Duodenal mucosa (tissue), 2 donors: ENCODE data around the gene LPP.

Experiments
- H3K27ac ChIP-seq: one replicate; pipeline ENCODE4 v1.7.0; 2013; ENCODE audit warnings: low read depth, low read length
- H3K27me3 ChIP-seq, 2 donors: one replicate each; pipeline ENCODE4 v1.7.0; 2013; ENCODE audit warnings: low read length in 2 of 2, control low read depth in 1 of 2; ENCODE audit not compliant: insufficient read depth in 2 of 2, control insufficient read depth in 1 of 2
- H3K36me3 ChIP-seq, 2 donors: one replicate each; pipeline ENCODE4 v1.7.0; 2013; ENCODE audit warnings: low read length in 2 of 2, control low read depth in 1 of 2; ENCODE audit not compliant: insufficient read depth in 2 of 2, control insufficient read depth in 1 of 2
- H3K4me1 ChIP-seq, 2 donors: one replicate each; pipeline ENCODE4 v1.7.0; 2013; ENCODE audit warnings: low read length in 2 of 2, control low read depth in 1 of 2; ENCODE audit not compliant: insufficient read depth in 2 of 2, control insufficient read depth in 1 of 2
- H3K4me3 ChIP-seq, 2 donors: one replicate each; pipeline ENCODE4 v1.7.0; 2013; ENCODE audit warnings: low read length in 2 of 2, low read depth in 1 of 2
- H3K9ac ChIP-seq, 2 donors: one replicate each; pipeline ENCODE4 v1.7.0; 2013; ENCODE audit warnings: low read length in 2 of 2, low read depth in 1 of 2
- H3K9me3 ChIP-seq, 2 donors: one replicate each; pipeline ENCODE4 v1.7.0; 2013; ENCODE audit warnings: low read length in 2 of 2, control low read depth in 1 of 2; ENCODE audit not compliant: control insufficient read depth in 1 of 2

Gene LPP

DNA sequence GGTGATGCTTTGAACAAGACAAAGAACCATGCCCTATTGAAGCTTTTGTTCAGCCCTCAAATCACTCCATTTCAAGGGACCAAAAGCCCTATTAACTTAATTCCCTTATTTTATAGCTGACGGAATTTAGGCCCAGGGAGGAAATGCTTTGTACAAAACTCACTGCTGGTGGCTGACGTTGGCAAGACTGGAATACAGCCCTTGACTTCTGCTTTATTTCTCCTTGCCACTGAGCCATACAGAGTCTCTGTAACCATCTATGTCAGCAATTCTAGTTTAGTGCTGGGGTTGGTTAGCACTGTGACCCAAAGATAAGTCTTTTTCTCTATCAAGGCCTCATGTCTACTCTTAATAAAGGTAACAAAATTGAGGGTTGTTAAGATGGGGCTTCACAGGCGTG, 701.7 kb downstream of the LPP start:
- no peaks in the 10 kb centered on the region for H3K9me3 ChIP-seq
- no peaks in the 10 kb centered on the region for H3K27me3 ChIP-seq
- no peak overlapping the region for H3K9ac ChIP-seq
- H3K36me3 ChIP-seq, result no peaks in the 10 kb centered on the region
- H3K4me3 ChIP-seq, result no peak overlapping the region
- H3K4me1 ChIP-seq, result no peaks in the 10 kb centered on the region
- H3K27ac ChIP-seq, result no peak overlapping the region

GRCh38 chr3:188860147-188860546, 706.2 kb downstream of the LPP start:
- Histone ChIP-seq H3K4me3 (no peak overlapping the region), H3K27ac (no peak overlapping the region), H3K9me3 (no peaks in the 10 kb centered on the region), H3K4me1 (no peaks in the 10 kb centered on the region), H3K9ac (no peak overlapping the region), H3K27me3 (no peaks in the 10 kb centered on the region), H3K36me3 (no peaks in the 10 kb centered on the region)

DNA sequence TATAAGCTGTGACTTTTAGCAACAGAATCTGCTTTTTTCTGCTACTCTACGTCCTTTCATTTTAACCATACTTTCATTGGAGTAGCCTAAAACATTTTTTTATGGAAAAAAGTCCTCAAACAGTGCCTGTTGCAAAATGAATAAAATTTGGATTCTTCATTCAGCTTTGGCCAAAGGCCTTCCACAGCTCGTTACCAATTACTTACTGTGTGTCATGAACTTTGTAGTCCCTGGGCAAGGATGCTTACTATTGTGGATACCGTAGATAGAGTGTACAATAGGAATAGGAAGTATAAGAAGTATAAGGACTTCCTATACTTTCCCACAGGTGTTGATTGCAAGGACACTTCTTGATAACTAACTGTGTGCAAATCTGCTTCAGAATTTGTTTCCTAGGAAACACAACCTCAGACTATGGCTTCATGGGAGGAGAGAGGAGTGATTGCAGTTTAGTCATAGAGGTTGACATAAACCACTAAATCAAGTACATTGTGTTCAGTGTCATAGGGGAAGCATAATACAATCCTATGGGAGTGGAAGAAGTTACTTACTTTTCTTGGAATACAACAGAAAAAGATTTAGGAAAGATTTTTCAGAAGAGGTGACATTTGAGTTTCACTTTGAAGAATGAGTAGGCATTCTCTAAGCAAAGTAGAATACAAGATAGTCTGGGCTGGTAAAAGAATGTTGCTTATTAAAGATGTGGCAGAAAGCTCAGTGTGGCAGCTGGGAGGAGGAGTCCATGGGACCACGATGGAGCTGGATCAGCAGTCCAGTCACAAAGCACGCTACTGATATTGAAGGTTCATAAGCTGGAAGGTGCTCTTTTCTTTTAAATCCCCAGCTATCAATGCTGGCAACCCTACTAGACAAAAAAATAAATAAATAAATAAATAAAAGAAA, 708.1 kb downstream of the LPP start:
- H3K9ac ChIP-seq, result no peak overlapping the region
- H3K36me3 ChIP-seq, result peaks cover 8% of the 10 kb centered on the region in 2 donors
- H3K27ac ChIP-seq, result no peak overlapping the region
- H3K4me3 ChIP-seq, result no peak overlapping the region
- H3K27me3 ChIP-seq, result no peaks in the 10 kb centered on the region
- no peaks in the 10 kb centered on the region for H3K9me3 ChIP-seq
- no peaks in the 10 kb centered on the region for H3K4me1 ChIP-seq

- Histone ChIP-seq H3K9ac (no peak overlapping the region), H3K4me1 (no peaks in the 10 kb centered on the region), H3K27me3 (no peaks in the 10 kb centered on the region), H3K9me3 (no peaks in the 10 kb centered on the region), H3K27ac (no peak overlapping the region), H3K4me3 (no peak overlapping the region), H3K36me3 (peaks cover 13% of the 10 kb centered on the region in 2 donors)
These were observed 710.0 kb downstream of the LPP start for GRCh38 chr3:188863999-188864406.

GRCh38 chr3:188867691-188868265, 713.8 kb downstream of the LPP start:
- H3K4me3 ChIP-seq, result no peak overlapping the region
- no peak overlapping the region for H3K9ac ChIP-seq
- no peaks in the 10 kb centered on the region for H3K4me1 ChIP-seq
- H3K9me3 ChIP-seq, result no peaks in the 10 kb centered on the region
- H3K27me3 ChIP-seq, result no peaks in the 10 kb centered on the region
- H3K27ac ChIP-seq, result no peak overlapping the region
- H3K36me3 ChIP-seq, result peaks cover 13 to 19% of the 10 kb centered on the region in 2 donors

DNA sequence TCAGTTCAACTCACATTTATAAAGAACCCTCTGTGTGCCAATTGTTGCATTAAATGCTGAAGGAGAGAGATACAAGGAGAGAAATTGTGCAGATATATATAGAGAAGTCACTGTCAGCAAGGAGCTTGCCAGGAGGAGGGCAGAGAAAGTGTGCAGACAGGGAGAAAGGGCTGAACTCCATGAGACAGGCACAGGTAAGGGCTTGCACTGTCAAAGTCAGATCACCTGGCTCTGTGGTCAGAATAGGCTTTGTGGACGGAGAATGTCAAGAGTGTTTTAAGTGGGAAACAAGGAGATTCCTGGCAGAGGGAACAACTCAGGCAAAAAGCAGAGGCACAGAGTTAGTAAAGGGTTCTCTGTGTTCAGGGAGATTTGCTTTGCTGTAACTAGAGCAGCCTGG, 714.8 kb downstream of the LPP start:
- no peak overlapping the region for H3K27ac ChIP-seq

GRCh38 chr3:188869628-188870027, 715.7 kb downstream of the LPP start:
- H3K36me3 ChIP-seq, result peaks cover 13 to 36% of the 10 kb centered on the region in 2 donors
- H3K4me3 ChIP-seq, result no peak overlapping the region
- H3K9me3 ChIP-seq, result no peaks in the 10 kb centered on the region
- H3K27me3 ChIP-seq, result no peaks in the 10 kb centered on the region
- H3K4me1 ChIP-seq, result no peaks in the 10 kb centered on the region
- no peak overlapping the region for H3K9ac ChIP-seq
- no peak overlapping the region for H3K27ac ChIP-seq

More for the DNA sequence above, 714.8 kb downstream of the LPP start:
- H3K4me3 ChIP-seq, result no peak overlapping the region
- no peaks in the 10 kb centered on the region for H3K27me3 ChIP-seq
- no peaks in the 10 kb centered on the region for H3K4me1 ChIP-seq
- no peak overlapping the region for H3K9ac ChIP-seq
- no peaks in the 10 kb centered on the region for H3K9me3 ChIP-seq
- peaks cover 13 to 29% of the 10 kb centered on the region in 2 donors for H3K36me3 ChIP-seq

DNA sequence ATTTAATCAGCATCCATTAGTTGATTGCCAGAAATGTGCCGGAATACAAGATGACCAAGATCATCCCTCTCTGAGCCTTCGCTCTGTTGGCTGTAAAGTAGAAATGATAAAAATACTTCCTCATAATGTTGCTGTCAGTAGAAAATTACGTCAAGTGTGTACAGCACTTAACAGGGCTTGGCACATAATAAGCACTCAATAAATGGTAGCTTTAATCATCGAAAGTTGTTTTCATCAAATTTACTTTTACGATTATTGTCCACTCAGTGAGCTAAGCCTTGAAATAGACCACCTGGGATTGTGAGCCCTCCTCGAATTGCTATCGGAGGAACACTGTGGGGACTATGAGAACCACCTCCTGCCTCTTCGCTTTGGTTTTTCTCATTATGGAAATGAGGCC, 716.5 kb downstream of the LPP start:
- Histone ChIP-seq H3K4me3 (no peak overlapping the region), H3K9me3 (no peaks in the 10 kb centered on the region), H3K4me1 (no peaks in the 10 kb centered on the region), H3K27ac (no peak overlapping the region), H3K36me3 (peaks cover 13 to 44% of the 10 kb centered on the region in 2 donors), H3K27me3 (no peaks in the 10 kb centered on the region), H3K9ac (no peak overlapping the region)

DNA sequence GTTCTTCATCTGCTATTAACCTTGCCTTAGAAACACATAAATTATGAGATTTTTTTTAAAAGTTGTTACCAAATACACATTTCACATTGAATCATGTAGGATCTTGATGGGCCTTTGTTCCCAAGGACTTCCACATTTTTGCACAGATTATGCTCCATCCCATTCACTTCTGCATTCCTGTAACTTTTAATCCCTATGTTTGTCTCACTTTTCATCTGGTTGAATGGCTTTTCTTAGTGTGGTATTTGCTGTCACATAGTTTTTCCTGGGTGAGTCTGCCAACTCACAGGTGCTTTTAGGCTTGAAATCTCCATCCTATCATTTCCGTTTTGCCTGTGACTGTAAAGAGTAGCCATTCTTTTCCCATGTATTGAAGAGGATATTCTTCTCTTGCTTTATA, 720.6 kb downstream of the LPP start:
- Histone ChIP-seq H3K36me3 (peaks cover 0 to 45% of the 10 kb centered on the region in 2 donors), H3K27ac (no peak overlapping the region), H3K9ac (no peak overlapping the region), H3K4me3 (no peak overlapping the region), H3K9me3 (no peaks in the 10 kb centered on the region), H3K27me3 (no peaks in the 10 kb centered on the region), H3K4me1 (no peaks in the 10 kb centered on the region)

DNA sequence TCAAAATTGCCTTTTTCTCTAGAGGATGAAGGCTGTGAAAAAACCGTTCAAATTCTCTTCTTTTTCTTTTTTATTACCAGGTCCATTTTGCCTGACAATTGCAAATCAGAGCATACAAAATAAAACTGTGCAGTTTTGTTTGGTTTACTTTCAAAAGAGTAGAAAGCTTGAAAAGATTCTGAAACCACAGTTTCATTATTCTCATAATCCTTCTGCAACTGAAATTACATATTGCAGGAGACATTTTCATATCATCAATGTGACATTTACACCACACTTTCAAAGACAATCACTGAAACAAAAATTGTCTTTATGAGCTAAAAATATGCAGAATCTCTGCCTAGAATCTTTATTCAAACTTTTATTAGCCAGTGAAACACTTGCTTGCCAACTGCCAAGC, 721.5 kb downstream of the LPP start:
- no peaks in the 10 kb centered on the region for H3K27me3 ChIP-seq
- no peaks in the 10 kb centered on the region for H3K4me1 ChIP-seq
- peaks cover 0 to 45% of the 10 kb centered on the region in 2 donors for H3K36me3 ChIP-seq
- H3K9me3 ChIP-seq, result no peaks in the 10 kb centered on the region
- H3K9ac ChIP-seq, result no peak overlapping the region
- H3K27ac ChIP-seq, result no peak overlapping the region
- H3K4me3 ChIP-seq, result no peak overlapping the region
